GM21717 (cell line): ENCODE measurements around the gene CRY2.
"Not testable (repeated sequence)": the region's sequence is repeated elsewhere in the genome, so short reads cannot be mapped to it uniquely, and the experiment has no call there.

Experiments
- ATAC-seq: cut with Tn5 transposase; IDR thresholded peaks from one replicate; pipeline ENCODE4 v1.9.1; 2021; ENCODE audit warnings: mild to moderate bottlenecking, moderate library complexity; ENCODE audit not compliant: unreplicated experiment

The CRY2 gene

DNA sequence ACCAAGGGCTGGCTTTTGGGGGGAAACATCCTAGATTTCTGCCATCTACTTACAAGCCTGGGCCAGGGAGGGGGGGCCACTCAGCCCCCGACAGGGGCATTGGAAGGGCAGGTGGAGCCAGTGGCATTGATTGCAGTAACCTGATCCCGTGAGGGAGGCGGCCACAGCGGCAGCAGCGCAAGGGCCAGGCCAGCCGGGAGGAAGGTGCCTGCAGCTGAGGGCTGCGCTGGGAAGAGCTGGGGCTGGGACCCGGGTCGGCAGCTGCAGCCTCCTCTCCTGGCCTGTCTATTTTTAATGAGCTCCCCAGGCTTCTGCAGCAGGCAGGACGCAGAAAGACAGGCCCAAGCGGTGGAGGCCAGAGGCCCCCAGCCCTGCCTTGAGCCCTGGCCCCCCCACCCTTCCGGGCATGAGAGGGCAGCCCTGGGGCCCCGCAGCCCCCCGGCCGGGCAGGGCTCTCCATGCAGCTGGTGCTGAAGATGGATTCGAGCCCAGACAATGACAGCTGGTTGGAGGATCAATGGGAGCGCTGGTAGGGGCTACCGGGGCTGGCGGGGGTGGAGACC is 49.2 kb downstream of the CRY2 start:
- ATAC-seq, result no peak

DNA sequence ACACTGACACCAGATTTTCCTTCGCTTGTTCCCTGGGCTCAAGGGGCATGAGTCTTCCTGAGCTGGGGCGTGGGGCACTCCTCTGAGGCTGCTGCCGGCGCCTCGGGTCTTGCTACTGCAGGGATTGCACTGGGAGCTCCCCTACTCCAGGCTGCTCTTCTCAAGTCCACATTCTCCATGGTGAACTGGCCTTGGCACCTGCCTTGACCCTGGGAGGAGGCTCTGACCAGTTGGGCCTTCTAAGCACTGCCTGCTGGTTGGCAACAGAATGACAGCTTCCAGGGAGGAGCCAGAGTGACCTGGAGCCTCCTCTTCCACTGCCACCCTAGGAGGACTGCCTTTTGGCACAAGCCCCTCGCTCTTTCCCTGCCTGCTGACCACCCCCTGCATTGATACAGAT is 50.3 kb downstream of the CRY2 start:
- no peak for ATAC-seq

GRCh38 chr11:45899086-45899447 is 51.8 kb downstream of the CRY2 start:
- no peak for ATAC-seq

GRCh38 chr11:45899448-45900174 is 52.3 kb downstream of the CRY2 start:
- no peak for ATAC-seq

DNA sequence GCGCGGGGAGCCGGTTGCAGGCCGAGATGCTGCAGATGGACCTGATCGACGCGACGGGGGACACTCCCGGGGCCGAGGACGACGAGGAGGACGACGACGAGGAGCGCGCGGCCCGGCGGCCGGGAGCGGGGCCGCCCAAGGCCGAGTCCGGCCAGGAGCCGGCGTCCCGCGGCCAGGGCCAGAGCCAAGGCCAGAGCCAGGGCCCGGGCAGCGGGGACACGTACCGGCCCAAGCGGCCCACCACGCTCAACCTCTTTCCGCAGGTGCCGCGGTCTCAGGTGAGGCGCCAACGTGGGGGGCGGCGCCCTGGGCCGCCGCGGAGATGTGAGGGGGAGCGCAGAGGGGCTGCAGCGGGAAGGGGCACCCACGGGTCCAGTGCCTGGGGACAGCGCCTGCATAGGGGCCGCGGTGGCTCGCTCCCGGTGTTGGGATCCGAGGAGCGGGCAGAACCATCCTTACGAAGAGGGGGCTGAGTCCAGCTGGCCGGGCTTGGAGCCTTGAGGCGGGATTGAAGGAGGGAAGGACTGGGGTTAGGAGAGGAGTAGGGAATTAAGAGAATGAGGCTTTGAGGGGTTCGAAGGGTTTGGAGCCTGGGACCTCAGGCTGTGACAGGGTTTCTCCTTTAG is 53.0 kb downstream of the CRY2 start:
- not testable (repeated sequence) for ATAC-seq

GRCh38 chr11:45900916-45901617 is 53.8 kb downstream of the CRY2 start:
- no peak for ATAC-seq

DNA sequence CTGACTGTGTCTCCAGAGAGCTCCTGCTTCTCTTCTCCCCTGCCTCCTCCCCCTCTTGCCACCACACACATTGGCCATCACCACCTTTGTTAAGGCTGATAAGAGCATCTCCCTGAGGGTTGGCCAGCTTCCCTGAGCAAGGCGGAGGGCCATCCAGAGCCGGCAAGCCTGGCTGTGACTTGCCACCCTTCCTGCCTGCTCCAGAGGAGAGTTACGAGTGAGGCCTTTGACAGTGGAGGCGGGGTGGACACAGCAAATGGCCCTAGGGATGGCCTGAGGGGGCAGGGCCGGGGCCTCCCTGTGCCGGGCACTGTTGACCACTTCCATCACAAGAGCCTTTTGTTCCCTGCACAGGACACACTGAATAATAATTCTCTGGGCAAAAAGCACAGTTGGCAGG is 54.4 kb downstream of the CRY2 start:
- no peak for ATAC-seq

DNA sequence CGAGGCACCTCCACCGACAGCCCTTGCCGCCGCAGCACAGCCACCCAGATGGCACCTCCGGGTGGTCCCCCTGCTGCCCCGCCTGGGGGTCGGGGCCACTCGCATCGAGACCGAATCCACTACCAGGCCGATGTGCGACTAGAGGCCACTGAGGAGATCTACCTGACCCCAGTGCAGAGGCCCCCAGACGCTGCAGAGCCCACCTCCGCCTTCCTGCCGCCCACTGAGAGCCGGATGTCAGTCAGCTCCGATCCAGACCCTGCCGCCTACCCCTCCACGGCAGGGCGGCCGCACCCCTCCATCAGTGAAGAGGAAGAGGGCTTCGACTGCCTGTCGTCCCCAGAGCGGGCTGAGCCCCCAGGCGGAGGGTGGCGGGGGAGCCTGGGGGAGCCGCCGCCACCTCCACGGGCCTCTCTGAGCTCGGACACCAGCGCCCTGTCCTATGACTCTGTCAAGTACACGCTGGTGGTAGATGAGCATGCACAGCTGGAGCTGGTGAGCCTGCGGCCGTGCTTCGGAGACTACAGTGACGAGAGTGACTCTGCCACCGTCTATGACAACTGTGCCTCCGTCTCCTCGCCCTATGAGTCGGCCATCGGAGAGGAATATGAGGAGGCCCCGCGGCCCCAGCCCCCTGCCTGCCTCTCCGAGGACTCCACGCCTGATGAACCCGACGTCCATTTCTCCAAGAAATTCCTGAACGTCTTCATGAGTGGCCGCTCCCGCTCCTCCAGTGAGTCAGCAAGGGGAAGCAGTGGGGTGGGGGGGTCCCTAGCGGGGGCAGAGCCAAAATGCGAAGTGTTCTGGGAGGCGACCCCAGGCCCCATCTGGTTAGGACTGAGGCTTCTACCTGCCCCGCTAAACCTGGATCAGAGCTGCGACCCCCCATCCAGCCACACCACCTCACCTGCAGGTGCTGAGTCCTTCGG is 55.4 kb downstream of the CRY2 start:
- ATAC-seq, result no peak

GRCh38 chr11:45904309-45904915 is 57.1 kb downstream of the CRY2 start:
- ATAC-seq, result no peak

- ATAC-seq, result no peak
Measured at GRCh38 chr11:45905095-45905494, 57.8 kb downstream of the CRY2 start.

DNA sequence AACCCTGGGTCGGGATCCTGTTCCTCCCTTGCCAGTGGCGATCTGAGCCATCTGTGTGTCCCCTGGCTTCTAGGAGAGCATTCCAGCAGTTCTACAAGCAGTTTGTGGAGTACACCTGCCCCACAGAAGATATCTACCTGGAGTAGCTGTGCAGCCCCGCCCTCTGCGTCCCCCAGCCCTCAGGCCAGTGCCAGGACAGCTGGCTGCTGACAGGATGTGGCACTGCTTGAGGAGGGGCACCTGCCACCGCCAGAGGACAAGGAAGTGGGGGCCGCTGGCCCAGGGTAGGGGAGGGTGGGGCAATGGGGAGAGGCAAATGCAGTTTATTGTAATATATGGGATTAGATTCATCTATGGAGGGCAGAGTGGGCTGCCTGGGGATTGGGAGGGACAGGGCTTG is 58.3 kb downstream of the CRY2 start:
- ATAC-seq, result not testable (repeated sequence)

DNA sequence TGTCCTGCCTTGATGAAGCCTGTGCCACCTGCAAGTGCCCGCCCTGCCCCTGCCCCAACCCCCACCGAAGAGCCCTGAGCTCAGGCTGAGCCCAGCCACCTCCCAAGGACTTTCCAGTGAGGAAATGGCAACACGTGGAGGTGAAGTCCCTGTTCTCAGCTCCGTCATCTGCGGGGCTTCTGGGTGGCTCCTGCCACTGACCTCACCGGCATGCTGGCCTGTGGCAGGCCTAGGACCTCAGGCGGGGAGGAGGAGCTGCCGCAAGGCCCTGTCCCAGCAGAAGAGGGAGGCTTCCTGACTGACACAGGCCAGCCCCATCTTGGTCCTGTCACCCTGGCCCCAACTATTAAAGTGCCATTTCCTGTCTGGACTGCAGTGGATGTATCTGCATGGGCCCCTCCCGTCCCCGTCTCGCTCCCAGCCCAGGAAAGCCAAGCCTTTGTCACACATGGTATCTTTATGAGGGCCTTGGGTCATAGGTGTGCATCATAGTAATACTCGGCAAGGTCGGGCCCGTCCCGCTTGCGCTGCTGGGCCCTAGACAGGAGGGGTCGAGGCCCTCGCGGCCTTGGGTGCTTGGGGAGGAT is 58.9 kb downstream of the CRY2 start:
- no peak for ATAC-seq

DNA sequence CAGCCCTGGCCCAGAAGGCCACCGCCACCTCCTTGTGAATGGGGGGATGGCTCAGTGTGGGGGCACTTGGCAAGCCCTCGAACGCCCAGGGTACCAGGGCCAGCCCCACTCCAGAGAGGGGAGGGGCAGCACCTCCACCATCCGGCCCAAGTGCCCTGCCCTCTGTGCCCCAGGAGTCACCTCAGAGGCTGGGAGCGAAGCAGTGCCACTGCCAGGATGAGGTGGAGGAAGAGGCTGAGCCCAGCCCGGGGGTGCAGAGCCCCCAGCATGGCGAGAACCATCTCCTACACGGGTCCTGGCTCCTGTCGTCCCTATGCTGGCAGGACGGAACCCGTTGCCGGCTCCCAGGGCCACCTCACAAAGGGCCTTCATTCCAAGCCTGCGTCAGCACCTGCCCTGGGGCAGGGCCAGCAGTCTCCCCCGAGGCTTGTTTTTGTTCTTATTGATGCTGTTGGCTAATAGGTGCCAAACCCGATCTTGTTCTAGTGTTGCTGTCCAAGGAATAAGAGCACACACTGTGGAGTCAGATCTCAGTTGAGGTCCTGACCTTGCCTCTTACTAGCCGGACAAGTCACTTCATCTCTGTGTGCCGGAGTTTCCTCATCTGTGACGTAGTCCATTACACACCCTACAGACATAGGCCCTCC is 59.8 kb downstream of the CRY2 start, which contains the start of gene FREY1:
FREY1 (minus strand) TSS at position 307 of the 647 bp plus-strand sequence; CDS start at position 281, 26 bp downstream.
- ATAC-seq, result no peak

DNA sequence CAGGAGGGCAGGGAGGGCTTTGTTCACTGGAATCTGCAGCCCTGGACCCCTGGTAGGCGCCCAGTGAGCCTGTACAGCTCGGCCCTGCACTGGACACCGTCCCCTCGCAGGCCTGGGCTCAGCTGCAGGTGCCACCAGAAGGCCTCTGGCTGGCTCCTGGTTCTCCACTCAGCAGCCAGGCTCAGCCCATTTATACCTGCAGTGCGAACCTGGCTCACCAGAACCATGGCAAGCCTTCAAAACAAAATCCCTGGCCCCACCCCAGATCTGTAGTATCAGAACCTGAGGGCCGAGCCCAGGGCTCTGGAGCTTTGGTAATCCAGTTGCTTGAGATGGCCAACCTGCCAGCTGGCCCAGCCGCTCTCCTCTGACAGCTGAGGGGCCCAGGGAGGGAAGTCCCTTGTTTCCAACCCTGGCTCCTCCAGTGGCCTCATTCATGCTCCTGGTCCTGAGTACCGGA is 60.7 kb downstream of the CRY2 start:
- no peak for ATAC-seq

GRCh38 chr11:45909594-45910475 is 62.6 kb downstream of the CRY2 start:
- ATAC-seq, result no peak

DNA sequence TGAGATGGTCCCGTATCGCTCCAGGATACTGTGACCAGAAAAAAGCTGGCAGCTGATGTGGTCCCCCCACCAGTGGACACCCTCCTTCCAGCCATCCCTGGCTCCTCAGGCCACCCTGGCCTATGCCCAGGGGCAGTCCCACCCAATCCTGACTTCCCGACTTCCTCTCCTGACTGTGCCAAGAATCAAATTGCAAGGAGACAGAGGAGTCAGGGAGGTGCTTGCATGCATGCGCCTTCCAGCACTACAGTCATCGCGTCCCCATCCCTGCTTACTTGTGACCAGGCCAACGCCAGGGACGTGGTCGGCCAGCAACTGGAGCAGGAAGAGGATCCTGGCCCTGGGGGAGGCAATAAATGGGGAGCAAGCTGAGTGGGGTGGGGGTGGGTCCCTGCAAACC is 63.3 kb downstream of the CRY2 start:
- ATAC-seq, result no peak

GRCh38 chr11:45913514-45913913 is 66.2 kb downstream of the CRY2 start:
- no peak for ATAC-seq

DNA sequence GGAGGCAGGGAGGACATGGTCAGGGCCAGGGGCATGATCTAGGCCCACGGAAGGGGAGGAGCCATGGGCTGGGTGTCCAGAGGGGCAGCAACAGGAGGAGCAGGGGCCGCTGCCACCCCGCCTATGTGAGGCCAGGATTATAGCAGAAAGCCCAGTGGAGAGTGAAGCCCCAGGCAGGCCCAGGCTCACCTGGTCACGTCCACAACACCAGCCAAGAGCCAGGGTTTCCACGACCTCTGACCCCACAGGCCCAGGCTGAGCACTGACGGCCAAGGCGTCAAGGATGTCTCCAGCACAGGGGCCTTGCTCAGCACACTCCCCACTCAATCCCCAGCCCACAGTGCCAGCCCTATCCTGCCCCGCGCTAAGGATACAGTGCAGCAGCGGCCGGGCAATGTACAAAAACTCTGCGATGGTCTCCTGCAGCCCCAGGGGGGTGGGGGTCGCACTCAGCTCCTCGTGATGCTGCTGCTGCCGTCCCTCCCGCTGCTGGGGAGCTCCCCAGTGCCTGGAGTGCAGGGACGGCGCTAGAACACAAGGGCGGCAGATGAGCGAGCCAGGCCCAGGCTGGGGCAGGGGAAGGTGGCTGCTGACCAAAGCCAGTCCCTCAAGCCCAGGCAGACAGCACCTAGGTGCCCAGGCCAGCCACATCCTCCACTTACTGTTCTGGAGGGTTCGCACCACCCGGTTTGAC is 66.8 kb downstream of the CRY2 start:
- ATAC-seq, result no peak
